SK-N-DZ (cell line): ENCODE data around the gene ABAT.
A peak's percentile ranks its signal among the peaks of the same experiment; 100 is the strongest.

Experiments
- DNase-seq: peaks from one replicate; pipeline ENCODE4 v3.0.0-alpha.2; 2015; ENCODE audit warnings: low spot score

ABAT gene

GRCh38 chr16:8648877-8649276 lies 25.5 kb upstream of the ABAT start:
- DNase-seq = no peak

DNA sequence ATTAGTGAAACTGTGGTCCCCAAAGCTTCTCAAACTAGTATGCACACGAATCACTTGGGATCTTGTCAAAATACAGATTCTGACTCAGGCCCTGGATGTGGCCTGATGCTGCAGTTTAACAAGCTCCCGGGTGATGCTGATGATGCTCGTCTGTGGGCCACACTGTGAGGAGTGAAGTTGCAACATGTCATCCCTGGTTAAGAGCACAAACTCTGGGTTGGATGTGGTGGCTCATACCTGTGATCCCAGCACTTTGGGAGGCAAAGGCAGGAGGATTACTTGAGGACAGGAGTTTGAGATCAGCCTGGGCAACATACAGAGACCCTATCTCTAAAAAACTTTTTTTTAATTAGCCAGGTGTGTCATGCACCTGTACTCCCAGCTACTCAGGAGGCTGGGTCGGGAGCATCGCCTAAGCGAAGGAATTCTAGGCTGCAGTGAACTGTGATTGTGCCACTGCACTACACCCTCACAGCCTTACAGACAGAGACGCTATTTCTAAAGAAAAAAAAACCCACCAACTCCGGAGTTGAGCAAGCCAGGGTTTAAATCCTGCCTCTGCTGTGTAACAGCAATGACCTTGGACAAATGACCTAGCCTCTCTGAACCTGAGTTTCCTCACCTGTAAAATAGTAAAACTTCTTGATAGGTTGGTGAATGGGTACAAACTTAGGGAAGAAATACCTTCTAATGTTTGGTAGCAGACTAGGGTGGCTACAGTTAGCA lies 24.4 kb upstream of the ABAT start:
- no peak for DNase-seq

DNA sequence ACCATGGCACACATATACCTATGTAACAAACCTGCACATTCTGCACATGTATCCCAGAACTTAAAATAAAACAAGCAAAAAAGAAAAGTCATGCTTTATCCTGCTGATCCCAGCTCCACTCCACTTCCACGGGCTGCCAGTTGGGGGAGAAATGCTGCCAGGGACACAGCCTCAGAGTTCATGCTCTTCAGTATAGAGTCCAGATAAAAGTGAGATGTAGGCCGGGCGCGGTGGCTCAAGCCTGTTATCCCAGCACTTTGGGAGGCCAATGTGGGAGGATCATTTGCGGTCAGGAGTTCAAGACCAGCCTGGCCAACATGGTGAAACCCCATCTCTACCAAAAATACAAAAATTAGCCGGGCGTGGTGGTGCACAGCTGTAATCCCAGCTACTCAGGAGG lies 22.5 kb upstream of the ABAT start:
- peak; percentile 41 for DNase-seq

DNA sequence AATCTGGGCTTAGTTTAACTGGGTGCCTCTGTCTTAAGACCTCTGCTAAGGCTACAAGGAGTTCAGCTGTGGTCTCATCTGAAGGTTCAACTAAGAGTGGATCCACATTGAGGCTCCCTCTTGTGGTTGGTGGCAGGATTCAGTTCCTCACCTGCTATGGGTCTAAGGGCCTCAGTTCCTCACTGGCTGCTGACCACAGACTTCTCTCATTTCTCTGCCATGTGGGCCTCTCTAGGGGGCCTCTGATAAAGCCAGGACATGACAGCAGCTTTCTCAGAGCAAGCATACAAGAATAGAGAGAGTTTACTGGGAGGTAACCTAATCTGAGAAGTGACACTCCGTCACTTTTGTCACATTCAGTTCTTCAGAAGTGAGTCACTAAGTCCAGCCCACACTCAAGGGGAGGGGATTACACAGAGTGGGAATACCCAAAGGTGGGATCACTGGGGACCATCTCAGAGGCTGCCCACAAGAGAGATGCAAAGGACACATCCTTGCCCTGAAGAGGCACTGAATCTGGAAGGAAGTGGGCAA lies 19.2 kb upstream of the ABAT start:
- peak; percentile 40 for DNase-seq

GRCh38 chr16:8656376-8656775 lies 18.0 kb upstream of the ABAT start:
- DNase-seq = no peak

- DNase-seq = peak; percentile 73
Measured at GRCh38 chr16:8660841-8661301, 13.5 kb upstream of the ABAT start.

GRCh38 chr16:8661703-8662102 lies 12.7 kb upstream of the ABAT start:
- DNase-seq = no peak

- no peak for DNase-seq
Measured at GRCh38 chr16:8663192-8664089, 11.0 kb upstream of the ABAT start.

GRCh38 chr16:8665529-8665928 lies 8.9 kb upstream of the ABAT start:
- no peak for DNase-seq

DNA sequence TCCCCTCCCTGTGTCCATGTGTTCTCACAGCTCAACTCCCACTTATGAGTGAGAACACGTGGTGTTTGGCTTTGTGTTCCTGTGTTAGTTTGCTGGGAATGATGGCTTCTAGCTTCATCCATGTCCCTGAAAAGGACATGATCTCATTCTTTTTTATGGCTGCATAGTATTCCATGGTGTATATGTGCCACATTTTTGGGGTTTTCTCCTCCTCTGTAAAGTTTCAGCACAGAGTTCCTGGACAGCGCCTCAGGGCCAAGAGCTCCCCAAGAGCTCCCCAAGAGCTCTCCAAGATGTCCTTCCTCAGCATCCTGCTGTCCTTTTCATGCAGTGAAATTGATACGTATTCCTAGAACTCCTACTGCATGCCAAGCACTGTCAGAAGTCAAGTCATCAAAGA lies 6.9 kb upstream of the ABAT start:
- no peak for DNase-seq

GRCh38 chr16:8668113-8668512 lies 6.3 kb upstream of the ABAT start:
- DNase-seq = no peak

GRCh38 chr16:8669481-8669880 lies 4.9 kb upstream of the ABAT start:
- no peak for DNase-seq

- DNase-seq = no peak
Measured at GRCh38 chr16:8670014-8670560, 4.3 kb upstream of the ABAT start.

GRCh38 chr16:8673611-8674412 lies 605 bp upstream of the ABAT start:
- DNase-seq = no peak

- DNase-seq = no peak
Measured at GRCh38 chr16:8675183-8676159, 1.1 kb downstream of the ABAT start.

DNA sequence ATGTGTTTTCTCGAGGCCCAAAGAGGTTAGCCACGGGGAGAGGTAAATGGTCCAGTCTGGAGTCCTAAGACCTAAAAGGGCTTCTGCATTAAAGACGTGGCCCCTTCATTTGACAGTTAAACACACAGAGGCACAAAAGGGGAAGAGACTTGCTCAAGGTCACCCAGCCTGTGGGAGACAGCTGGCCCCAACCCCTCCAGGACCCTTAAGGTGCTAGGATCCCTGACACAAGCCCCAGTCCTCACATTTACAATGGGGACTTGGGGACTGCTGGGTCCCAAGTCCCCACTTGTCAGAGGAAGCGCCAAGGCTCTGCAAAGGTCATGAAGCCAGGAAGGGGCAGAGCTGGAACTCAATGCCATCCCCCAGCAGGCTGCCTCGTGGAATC lies 1.7 kb downstream of the ABAT start:
- no peak for DNase-seq

- DNase-seq = peak; percentile 61
Measured at GRCh38 chr16:8676737-8677375, 2.4 kb downstream of the ABAT start.

DNA sequence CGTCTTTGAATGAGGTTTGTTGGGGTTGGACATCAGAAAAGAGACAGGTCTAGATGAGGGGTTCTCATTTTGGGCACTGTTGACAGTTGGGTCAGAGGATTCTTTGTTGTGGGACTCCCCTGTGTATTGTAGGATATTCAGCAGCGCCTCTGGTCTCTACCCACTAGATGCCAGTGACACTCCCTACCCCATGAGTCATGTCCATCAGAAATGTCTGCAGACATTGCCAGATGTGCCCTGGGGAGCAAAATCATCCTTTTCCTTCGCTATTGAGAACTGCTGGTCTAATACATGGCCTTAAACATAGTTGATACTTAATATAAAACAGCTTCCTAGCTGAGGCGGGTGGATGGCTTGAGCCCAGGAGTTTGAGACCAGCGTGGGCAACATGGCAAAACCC lies 3.1 kb downstream of the ABAT start:
- DNase-seq = no peak

- no peak for DNase-seq
Measured at GRCh38 chr16:8678068-8678927, 3.9 kb downstream of the ABAT start.
